RCC 7860 (cell line): ENCODE results near the gene ZSWIM9.

Source experiments
- DNase-seq: peaks from one replicate; pipeline ENCODE4 v3.0.0-alpha.2; 2015; ENCODE audit warnings: low spot score
- FAIRE-seq: peaks from 2 replicates; lab custom pipeline; 2012; peaks lifted over from hg19 to GRCh38; lab: Jason Lieb, UNC

Gene ZSWIM9

GRCh38 chr19:48174445-48175030 is 4.1 kb downstream of the ZSWIM9 start:
- DNase-seq (no peak), FAIRE-seq (no peak)

- DNase-seq: no peak
- FAIRE-seq: no peak
Measured at GRCh38 chr19:48175578-48175977, 5.1 kb downstream of the ZSWIM9 start.

GRCh38 chr19:48176226-48176625 is 5.7 kb downstream of the ZSWIM9 start:
- no peak for FAIRE-seq
- DNase-seq: no peak

- no peak for FAIRE-seq
- no peak for DNase-seq
Measured at GRCh38 chr19:48181505-48181904, 11.0 kb downstream of the ZSWIM9 start.

GRCh38 chr19:48182434-48182833 is 12.0 kb downstream of the ZSWIM9 start:
- no peak for DNase-seq
- no peak for FAIRE-seq

GRCh38 chr19:48183356-48183755 is 12.9 kb downstream of the ZSWIM9 start:
- FAIRE-seq: no peak
- no peak for DNase-seq

GRCh38 chr19:48186015-48186414 is 15.5 kb downstream of the ZSWIM9 start:
- no peak for FAIRE-seq

GRCh38 chr19:48186541-48186991 is 16.1 kb downstream of the ZSWIM9 start:
- DNase-seq (no peak), FAIRE-seq (no peak)

More at GRCh38 chr19:48186015-48186414, 15.5 kb downstream of the ZSWIM9 start:
- DNase-seq: no peak

GRCh38 chr19:48190288-48190884 is 19.9 kb downstream of the ZSWIM9 start:
- DNase-seq (no peak), FAIRE-seq (no peak)

GRCh38 chr19:48190885-48191284 is 20.4 kb downstream of the ZSWIM9 start:
- no peak for FAIRE-seq
- no peak for DNase-seq

GRCh38 chr19:48192750-48193149 is 22.3 kb downstream of the ZSWIM9 start:
- no peak for FAIRE-seq

GRCh38 chr19:48194041-48194843 is 23.8 kb downstream of the ZSWIM9 start:
- DNase-seq (no peak), FAIRE-seq (no peak)

More at GRCh38 chr19:48192750-48193149, 22.3 kb downstream of the ZSWIM9 start:
- DNase-seq: no peak

- FAIRE-seq: no peak
- DNase-seq: no peak
Measured at GRCh38 chr19:48194844-48195830, 24.7 kb downstream of the ZSWIM9 start.

- DNase-seq: no peak
- no peak for FAIRE-seq
Measured at GRCh38 chr19:48196321-48196763, 25.9 kb downstream of the ZSWIM9 start.

- FAIRE-seq: no peak
- no peak for DNase-seq
Measured at GRCh38 chr19:48196933-48197665, 26.6 kb downstream of the ZSWIM9 start.

- no peak for FAIRE-seq
- DNase-seq: peak; percentile 6
Measured at GRCh38 chr19:48203222-48203793, 32.8 kb downstream of the ZSWIM9 start.

GRCh38 chr19:48203794-48204628 is 33.5 kb downstream of the ZSWIM9 start:
- peak; percentile 91 for DNase-seq
- peak; percentile 88 for FAIRE-seq

GRCh38 chr19:48206397-48207093 is 36.1 kb downstream of the ZSWIM9 start:
- DNase-seq: no peak

More at GRCh38 chr19:48206397-48207093, 36.1 kb downstream of the ZSWIM9 start:
- no peak for FAIRE-seq
